Measurements from ENCODE around the gene ABTB2.
"Not testable (repeated sequence)": the region's sequence is repeated elsewhere in the genome, so short reads cannot be mapped to it uniquely, and the experiment has no call there.

- not testable (repeated sequence) for TF ChIP-seq CTCF, POLR2A (IDR thresholded peaks at IDR 0.05)
These were observed 111.3 kb downstream of the ABTB2 start for GRCh38 chr11:34246511-34246910.

Data from body of pancreas (tissue), 4 donors.